ENCODE data around the gene HEXIM2.

HEXIM2 gene

GRCh38 chr17:45162025-45162687 lies 481 bp downstream of the HEXIM2 start:
- TF ChIP-seq, protein P1, sequence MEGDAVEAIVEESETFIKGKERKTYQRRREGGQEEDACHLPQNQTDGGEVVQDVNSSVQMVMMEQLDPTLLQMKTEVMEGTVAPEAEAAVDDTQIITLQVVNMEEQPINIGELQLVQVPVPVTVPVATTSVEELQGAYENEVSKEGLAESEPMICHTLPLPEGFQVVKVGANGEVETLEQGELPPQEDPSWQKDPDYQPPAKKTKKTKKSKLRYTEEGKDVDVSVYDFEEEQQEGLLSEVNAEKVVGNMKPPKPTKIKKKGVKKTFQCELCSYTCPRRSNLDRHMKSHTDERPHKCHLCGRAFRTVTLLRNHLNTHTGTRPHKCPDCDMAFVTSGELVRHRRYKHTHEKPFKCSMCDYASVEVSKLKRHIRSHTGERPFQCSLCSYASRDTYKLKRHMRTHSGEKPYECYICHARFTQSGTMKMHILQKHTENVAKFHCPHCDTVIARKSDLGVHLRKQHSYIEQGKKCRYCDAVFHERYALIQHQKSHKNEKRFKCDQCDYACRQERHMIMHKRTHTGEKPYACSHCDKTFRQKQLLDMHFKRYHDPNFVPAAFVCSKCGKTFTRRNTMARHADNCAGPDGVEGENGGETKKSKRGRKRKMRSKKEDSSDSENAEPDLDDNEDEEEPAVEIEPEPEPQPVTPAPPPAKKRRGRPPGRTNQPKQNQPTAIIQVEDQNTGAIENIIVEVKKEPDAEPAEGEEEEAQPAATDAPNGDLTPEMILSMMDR (IDR thresholded peaks at IDR 0.05; ENCODE audit: unreplicated experiment in 3 of 3), result no peak
- H3K9me3 Mint-ChIP-seq, result no peaks in the 10 kb centered on the region
- peak overlapping the region; percentile 85 to 89 (median 88) for H3K4me3 Mint-ChIP-seq
- no peaks in the 10 kb centered on the region for H3K27me3 Mint-ChIP-seq (ENCODE audit: low read depth)
- peaks cover 15% of the 10 kb centered on the region for H3K36me3 Mint-ChIP-seq (ENCODE audit: low read depth)
- peak overlapping the region; percentile 95 to 99 (median 98) for H3K27ac Mint-ChIP-seq
- H3K4me1 Mint-ChIP-seq, result peaks cover 37% of the 10 kb centered on the region

DNA sequence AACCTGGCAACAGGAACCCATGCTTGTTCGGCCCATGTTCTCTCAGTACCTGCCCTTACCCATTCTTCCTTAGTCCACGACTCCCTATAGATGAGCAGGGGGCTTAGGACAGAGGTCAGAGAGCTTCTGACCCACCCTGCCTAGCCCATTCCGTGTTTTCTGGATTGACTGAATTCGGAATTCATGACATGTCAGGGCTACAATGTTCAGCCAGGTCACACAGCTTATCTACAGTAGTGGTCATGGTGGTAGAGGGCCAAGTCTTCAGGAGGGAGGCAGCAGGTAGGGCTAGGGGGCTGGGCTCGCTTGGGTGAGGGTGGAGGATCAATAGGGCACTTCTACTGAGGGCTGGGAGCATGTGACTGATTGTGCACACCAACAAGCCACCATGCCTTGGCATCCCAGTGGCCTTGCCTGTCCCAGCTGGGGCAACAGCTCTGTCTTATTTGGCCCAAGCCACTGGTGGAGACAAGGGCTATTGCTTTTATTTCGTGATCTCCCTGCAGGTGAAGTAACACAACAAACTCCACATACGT lies 3.1 kb downstream of the HEXIM2 start:
- no peaks in the 10 kb centered on the region for H3K27me3 Mint-ChIP-seq (ENCODE audit: low read depth)
- H3K4me1 Mint-ChIP-seq, result peaks cover 25% of the 10 kb centered on the region
- no peaks in the 10 kb centered on the region for H3K9me3 Mint-ChIP-seq
- H3K27ac Mint-ChIP-seq, result peak overlapping the region; percentile 39 to 90 (median 87)
- TF ChIP-seq, protein P1 (IDR thresholded peaks at IDR 0.05; ENCODE audit: unreplicated experiment in 3 of 3), result no peak
- peak overlapping the region; percentile 48 to 53 (median 49) for H3K4me3 Mint-ChIP-seq
- H3K36me3 Mint-ChIP-seq (ENCODE audit: low read depth), result peaks cover 18% of the 10 kb centered on the region

DNA sequence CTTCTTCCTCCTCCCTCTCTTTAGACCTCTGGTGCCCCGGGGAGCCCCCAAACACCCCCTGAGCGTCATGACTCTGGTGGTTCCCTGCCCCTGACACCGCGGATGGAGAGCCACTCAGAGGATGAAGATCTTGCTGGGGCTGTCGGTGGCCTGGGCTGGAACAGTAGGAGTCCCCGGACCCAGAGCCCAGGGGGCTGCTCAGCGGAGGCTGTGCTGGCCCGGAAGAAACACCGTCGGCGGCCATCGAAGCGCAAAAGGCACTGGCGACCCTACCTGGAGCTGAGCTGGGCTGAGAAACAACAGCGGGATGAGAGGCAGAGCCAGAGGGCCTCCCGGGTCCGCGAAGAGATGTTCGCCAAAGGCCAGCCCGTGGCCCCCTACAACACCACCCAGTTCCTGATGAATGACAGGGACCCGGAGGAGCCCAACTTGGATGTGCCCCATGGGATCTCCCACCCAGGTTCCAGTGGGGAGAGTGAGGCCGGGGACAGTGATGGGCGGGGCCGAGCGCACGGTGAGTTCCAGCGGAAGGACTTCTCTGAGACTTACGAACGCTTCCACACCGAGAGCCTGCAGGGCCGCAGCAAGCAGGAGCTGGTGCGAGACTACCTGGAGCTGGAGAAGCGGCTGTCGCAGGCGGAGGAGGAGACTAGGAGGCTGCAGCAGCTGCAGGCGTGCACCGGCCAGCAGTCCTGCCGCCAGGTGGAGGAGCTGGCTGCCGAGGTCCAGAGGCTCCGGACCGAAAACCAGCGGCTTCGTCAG lies 7.5 kb downstream of the HEXIM2 start:
- Mint-ChIP-seq H3K27ac (peak overlapping the region; percentile 76 to 99 (median 86)), H3K4me1 (peaks cover 51% of the 10 kb centered on the region), H3K9me3 (no peaks in the 10 kb centered on the region), H3K27me3 (ENCODE audit: low read depth) (no peaks in the 10 kb centered on the region), H3K36me3 (ENCODE audit: low read depth) (peaks cover 28% of the 10 kb centered on the region), H3K4me3 (no peak overlapping the region)
- TF ChIP-seq, protein P1 (IDR thresholded peaks at IDR 0.05; ENCODE audit: unreplicated experiment in 3 of 3), result no peak

DNA sequence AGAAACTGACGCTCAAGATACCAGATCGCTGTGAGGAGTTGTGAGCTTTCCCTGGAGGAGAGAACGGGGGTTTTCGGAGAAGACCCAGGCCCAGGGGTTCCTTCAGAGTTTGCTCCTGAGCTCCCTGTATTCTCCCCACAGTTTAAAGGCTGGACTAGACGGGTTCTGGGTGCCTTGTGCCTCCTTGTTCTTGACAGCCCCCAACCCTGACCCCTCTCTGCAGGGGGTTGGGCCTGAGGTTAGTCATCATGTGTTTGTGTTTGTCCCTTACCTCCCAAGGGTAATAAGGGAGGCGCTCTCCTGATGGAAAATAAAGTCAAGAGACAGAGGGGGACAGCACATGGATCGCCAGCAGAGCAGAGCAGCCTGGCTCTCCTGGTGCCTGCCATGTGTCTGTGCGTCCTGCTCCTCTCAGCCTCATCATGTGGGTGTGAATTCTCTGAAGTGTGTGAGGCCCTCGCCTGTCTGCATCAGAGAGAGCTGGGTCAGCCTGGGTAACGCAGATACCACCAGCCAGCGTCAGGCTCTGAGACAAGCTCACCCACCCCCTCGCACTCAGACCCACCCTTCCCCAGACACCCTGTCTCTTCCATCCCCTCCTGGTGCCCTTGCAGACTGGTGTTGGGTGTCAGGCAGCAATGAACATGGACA lies 8.7 kb downstream of the HEXIM2 start:
- peaks cover 45% of the 10 kb centered on the region for H3K4me1 Mint-ChIP-seq
- no peaks in the 10 kb centered on the region for H3K27me3 Mint-ChIP-seq (ENCODE audit: low read depth)
- peak overlapping the region; percentile 99 for H3K27ac Mint-ChIP-seq
- H3K9me3 Mint-ChIP-seq, result no peaks in the 10 kb centered on the region
- TF ChIP-seq, protein P1 (IDR thresholded peaks at IDR 0.05; ENCODE audit: unreplicated experiment in 3 of 3), result no peak
- peaks cover 24% of the 10 kb centered on the region for H3K36me3 Mint-ChIP-seq (ENCODE audit: low read depth)
- no peak overlapping the region for H3K4me3 Mint-ChIP-seq

- Mint-ChIP-seq H3K4me1 (peaks cover 48% of the 10 kb centered on the region), H3K36me3 (ENCODE audit: low read depth) (peaks cover 23% of the 10 kb centered on the region), H3K27ac (peak overlapping the region; percentile 99), H3K4me3 (peak overlapping the region in 2 of 3 experiments; percentile 42 to 61), H3K9me3 (no peaks in the 10 kb centered on the region), H3K27me3 (ENCODE audit: low read depth) (no peaks in the 10 kb centered on the region)
- TF ChIP-seq, protein P1 (IDR thresholded peaks at IDR 0.05; ENCODE audit: unreplicated experiment in 3 of 3), result no peak
Observed at GRCh38 chr17:45170931-45171337, 9.3 kb downstream of the HEXIM2 start.

Data from nephron (organoid).